GM19043 (cell line): Measurements from ENCODE around the gene CNDP1.

Experiments
- ATAC-seq: cut with Tn5 transposase; IDR thresholded peaks from one replicate; pipeline ENCODE4 v1.9.1; 2021; ENCODE audit warnings: low read depth; ENCODE audit not compliant: unreplicated experiment

The CNDP1 gene

DNA sequence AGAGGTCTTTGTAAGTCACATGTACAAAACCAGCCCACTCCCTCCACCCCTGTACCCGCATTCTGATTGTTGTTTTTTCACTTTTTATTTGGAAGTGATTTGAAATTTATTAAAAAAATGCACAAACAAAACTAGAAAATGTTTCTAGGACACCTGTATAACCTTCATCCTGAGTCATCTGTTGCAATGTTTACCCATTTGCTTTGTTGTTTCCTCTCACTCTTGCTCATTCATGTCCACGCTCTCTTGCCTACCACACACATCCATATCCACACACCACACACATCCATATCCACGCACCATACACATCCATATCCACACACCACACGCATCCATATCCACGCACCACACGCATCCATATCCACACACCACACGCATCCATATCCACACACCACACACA, 82.2 kb downstream of the CNDP1 start:
- ATAC-seq: no peak

GRCh38 chr18:74617486-74617885, 83.2 kb downstream of the CNDP1 start:
- ATAC-seq: no peak

- ATAC-seq: no peak
These were observed 87.8 kb downstream of the CNDP1 start for GRCh38 chr18:74622072-74622471.

DNA sequence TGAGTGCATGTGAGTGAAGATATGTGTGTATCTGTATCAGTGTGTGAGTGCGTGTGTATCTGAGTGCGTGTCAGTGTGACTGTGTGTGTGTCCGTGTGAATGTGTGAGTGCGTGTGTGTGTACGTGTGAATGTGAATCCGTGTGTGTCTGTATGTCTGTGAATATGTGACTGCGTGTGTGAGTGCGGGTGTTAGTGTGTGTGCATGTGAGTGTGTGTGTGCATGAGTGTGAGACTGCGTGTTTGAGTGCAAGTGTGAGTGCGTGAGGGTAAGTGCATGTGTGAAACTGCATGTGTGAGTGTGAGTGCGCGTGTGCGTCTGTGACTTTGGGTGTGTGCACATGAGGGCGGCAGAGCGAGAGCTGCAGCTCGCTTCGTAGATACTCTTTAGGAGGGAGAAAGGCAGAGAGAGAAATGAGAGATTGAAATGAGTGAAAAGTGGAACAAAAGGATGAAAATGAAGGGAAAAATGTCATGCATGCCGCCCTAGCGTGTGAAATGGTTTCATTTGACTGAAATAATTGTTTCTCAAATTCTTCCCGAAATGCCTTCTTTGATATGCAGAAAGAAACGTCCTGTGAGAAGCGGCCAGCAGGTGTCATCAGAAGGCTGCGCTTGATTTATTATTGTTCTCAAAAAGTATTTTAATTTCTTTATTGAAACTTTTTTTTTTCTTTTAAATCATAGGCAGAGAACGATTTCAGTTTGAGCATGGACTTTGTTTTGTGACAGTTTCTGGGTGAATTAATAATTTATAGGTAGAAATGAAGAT, 88.9 kb downstream of the CNDP1 start:
- no peak for ATAC-seq

DNA sequence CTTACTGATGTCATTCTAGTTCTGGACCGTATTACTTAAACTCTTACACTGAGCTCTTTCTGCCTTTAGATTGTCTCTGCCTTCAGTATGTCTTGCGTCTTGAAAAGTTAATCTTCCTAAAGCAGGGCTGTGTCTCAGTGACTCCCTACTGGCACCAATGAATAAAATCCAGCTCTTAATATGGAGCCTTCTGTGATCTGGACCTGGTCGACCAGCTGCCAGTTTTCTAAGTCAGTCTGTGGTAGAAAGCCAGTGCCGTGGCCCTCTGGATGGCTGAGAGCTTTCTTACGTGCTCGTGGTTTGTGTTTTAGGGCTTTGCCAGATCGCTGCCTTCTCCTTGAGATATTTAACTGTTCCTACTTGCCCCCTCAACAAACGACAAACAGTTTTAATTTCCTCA, 90.2 kb downstream of the CNDP1 start:
- no peak for ATAC-seq

DNA sequence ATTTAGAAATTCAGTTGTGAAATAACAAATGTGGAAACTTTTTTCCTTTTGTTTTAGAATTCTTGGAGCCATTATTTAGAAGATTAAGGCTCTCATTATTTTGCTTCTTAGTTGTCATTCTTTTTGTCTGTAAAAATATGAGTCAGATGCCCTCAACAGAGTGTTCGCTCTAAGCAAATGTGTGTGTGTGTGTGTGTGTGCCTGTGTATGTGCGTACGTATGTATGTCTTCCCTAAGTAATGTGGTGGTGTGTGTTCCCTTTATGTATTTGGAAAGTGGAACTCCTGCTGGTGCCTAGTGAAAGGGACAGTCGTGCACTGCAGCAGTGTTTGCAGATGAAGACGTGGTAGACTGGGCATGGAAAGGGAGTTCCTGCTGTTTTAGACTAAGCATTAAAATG, 90.9 kb downstream of the CNDP1 start:
- ATAC-seq: no peak

- ATAC-seq: no peak
These were observed 92.0 kb downstream of the CNDP1 start for GRCh38 chr18:74626049-74626874.

- ATAC-seq: no peak
These were observed 96.5 kb downstream of the CNDP1 start for GRCh38 chr18:74630804-74631203.

- no peak for ATAC-seq
These were observed 96.9 kb downstream of the CNDP1 start for GRCh38 chr18:74631212-74631611.

GRCh38 chr18:74631623-74632350, 97.5 kb downstream of the CNDP1 start:
- ATAC-seq: no peak

GRCh38 chr18:74632351-74632679, 98.0 kb downstream of the CNDP1 start:
- ATAC-seq: no peak

DNA sequence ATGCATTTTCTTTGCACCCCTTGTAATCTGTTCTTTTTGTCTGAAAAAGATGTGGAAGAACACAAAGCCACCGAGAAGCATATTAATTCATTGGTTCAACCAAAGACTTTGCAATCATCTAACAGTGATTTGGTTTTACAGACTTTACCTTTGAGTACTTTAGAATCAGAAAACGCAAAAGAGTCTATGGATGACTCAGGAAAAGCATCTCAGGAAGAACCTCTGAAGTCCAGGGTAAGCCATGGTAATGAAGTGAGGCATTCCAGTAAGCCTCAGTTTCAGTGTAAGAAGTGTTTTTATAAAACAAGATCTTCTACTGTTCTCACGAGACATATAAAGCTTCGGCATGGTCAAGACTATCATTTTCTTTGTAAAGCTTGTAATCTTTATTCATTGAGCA, 98.6 kb downstream of the CNDP1 start:
- ATAC-seq: no peak

- ATAC-seq: no peak
These were observed 99.5 kb downstream of the CNDP1 start for GRCh38 chr18:74633652-74634352.

DNA sequence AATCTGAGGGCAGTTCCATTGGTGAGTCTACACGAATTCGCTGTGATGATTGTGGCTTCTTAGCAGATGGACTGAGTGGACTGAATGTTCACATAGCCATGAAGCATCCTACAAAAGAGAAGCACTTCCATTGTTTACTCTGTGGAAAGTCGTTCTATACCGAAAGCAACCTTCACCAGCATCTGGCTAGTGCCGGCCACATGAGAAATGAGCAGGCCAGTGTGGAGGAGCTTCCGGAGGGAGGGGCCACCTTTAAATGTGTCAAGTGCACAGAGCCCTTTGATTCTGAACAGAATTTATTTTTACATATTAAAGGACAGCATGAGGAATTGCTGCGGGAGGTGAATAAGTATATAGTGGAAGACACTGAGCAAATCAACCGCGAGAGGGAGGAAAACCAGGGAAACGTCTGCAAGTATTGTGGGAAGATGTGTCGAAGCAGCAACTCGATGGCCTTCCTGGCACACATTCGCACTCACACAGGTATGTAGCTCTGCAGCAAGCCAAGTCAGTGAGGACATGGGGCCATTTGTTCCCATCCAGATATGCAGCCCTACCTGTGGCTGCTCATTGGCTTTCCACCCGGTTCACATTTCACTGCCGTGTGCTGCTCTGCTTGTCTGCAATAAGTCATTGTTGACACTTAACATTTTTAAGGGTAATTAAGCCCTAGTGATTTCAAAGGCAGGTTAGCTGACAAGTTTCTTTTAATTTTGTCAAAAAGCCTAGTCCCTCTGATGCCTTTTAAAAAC, 101.1 kb downstream of the CNDP1 start:
- ATAC-seq: no peak
